ENCODE results near the gene UGT1A1.
A peak's percentile ranks its signal among the peaks of the same experiment; 100 is the strongest.

The UGT1A1 gene

GRCh38 chr2:233760043-233760442, at the start of gene UGT1A1:
UGT1A1 (plus strand) TSS chr2:233760270; CDS start chr2:233760288, 18 bp downstream.
- TF ChIP-seq, protein P1, sequence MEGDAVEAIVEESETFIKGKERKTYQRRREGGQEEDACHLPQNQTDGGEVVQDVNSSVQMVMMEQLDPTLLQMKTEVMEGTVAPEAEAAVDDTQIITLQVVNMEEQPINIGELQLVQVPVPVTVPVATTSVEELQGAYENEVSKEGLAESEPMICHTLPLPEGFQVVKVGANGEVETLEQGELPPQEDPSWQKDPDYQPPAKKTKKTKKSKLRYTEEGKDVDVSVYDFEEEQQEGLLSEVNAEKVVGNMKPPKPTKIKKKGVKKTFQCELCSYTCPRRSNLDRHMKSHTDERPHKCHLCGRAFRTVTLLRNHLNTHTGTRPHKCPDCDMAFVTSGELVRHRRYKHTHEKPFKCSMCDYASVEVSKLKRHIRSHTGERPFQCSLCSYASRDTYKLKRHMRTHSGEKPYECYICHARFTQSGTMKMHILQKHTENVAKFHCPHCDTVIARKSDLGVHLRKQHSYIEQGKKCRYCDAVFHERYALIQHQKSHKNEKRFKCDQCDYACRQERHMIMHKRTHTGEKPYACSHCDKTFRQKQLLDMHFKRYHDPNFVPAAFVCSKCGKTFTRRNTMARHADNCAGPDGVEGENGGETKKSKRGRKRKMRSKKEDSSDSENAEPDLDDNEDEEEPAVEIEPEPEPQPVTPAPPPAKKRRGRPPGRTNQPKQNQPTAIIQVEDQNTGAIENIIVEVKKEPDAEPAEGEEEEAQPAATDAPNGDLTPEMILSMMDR (IDR thresholded peaks at IDR 0.05; ENCODE audit: low read depth, low read length, missing control alignments) = no peak
- DNase-seq (ENCODE audit: low read depth) = no peak
- in situ Hi-C loops (cut with HindIII; ENCODE audit: low sequenced_read_pairs) = no loop called here
- H3K4me3 ChIP-seq (ENCODE audit: low read depth, low read length) = no peak within 1 kb of the TSS

DNA sequence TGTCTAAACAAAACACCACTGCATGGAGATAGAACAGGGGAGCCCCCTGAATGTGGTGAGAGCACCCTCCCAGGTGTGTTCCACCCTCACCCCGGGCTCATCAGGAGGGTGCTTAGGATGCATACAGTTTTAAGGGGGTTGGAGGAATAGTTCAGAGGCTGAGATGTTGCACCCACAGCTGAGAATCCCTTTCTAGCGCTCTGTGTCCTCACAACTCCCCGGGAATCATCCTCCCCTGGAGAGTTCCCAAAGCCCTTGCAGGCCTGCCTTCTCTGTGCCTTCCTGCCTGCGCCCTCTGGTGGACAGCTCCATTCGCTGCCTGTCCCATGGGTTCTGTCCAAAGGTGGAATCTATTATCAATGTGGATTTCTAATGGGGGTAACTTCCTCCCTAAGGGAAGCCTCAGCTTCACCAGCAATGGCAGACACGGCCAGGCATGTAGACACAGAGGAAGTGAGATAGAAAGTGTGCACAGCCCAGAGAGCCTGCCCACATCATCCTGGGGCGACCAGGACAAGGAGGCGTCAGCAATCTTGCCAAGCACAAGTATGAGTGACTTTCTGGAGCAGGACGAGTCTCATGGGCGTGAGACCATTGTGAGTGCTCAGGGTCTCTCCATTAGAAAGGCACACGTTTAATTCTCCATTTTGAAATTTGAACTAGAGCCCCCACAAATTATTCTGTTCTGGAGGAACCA, 48.6 kb upstream of the UGT1A1 start:
- TF ChIP-seq, protein P1 (IDR thresholded peaks at IDR 0.05; ENCODE audit: low read depth, low read length, missing control alignments) = peak; percentile 97
- peak; percentile 41 for DNase-seq (ENCODE audit: low read depth)
- no peak overlapping the region for H3K4me3 ChIP-seq (ENCODE audit: low read depth, low read length)
- in situ Hi-C loops (cut with HindIII; ENCODE audit: low sequenced_read_pairs) = no loop called here

- TF ChIP-seq, protein P1 (IDR thresholded peaks at IDR 0.05; ENCODE audit: low read depth, low read length, missing control alignments) = no peak
- H3K4me3 ChIP-seq (ENCODE audit: low read depth, low read length) = no peak within 1 kb of the TSS
- in situ Hi-C loops (cut with HindIII; ENCODE audit: low sequenced_read_pairs) = no loop called here
- DNase-seq (ENCODE audit: low read depth) = no peak
These were observed 47.3 kb upstream of the UGT1A1 start, which contains the start of gene UGT1A5 for GRCh38 chr2:233712611-233713261. UGT1A5 (plus strand) TSS chr2:233712907; CDS start chr2:233712992, 85 bp downstream.

DNA sequence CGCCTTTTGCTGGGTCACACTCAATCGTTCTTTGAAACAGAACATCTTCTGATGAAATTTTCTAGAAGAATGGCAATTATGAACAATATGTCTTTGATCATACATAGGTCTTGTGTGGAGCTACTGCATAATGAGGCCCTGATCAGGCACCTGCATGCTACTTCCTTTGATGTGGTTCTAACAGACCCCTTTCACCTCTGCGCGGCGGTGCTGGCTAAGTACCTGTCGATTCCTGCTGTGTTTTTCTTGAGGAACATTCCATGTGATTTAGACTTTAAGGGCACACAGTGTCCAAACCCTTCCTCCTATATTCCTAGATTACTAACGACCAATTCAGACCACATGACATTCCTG, 46.8 kb upstream of the UGT1A1 start:
- in situ Hi-C loops (cut with HindIII; ENCODE audit: low sequenced_read_pairs) = no loop called here
- no peak for DNase-seq (ENCODE audit: low read depth)
- H3K4me3 ChIP-seq (ENCODE audit: low read depth, low read length) = no peak overlapping the region
- TF ChIP-seq, protein P1 (IDR thresholded peaks at IDR 0.05; ENCODE audit: low read depth, low read length, missing control alignments) = no peak

DNA sequence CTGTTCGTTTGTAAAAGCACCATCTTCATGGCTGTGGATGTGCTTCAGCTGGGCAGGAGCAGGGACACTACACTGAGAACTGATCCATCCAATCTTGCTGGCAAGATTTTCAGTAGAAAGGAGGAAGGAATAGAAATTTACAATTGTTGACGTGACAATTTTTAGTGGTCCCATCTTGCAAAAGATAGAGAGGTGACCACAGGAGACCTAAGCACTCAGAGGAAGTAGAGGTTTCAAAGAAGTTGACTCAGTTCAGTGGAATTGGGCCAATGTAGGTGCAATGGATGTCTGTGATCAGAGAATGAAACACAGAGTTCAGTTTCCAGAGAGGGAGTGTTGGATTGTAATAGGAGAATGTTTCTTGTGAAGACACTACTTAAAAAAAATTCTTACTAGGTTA, 45.9 kb upstream of the UGT1A1 start:
- in situ Hi-C loops (cut with HindIII; ENCODE audit: low sequenced_read_pairs) = no loop called here
- no peak for DNase-seq (ENCODE audit: low read depth)
- H3K4me3 ChIP-seq (ENCODE audit: low read depth, low read length) = no peak overlapping the region
- TF ChIP-seq, protein P1 (IDR thresholded peaks at IDR 0.05; ENCODE audit: low read depth, low read length, missing control alignments) = no peak

DNA sequence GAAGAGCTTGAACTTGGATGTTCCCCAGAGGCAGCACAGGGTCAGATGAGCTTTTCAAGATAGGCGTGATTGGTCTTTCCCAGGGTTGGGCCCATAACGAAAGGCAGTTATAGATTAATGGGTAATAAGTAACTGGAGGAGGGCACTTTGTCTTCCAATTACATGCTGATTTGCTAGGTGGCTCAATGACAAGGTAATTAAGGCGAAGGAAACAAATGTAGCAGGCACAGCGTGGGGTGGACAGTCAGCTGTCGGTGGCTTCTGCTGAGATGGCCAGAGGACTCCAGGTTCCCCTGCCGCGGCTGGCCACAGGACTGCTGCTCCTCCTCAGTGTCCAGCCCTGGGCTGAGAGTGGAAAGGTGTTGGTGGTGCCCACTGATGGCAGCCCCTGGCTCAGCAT, 41.5 kb upstream of the UGT1A1 start, which contains the start of gene UGT1A4:
Gene UGT1A4 (plus strand): TSS at position 185 of the 400 bp plus-strand sequence. CDS start 85 bp downstream, at position 270.
- TF ChIP-seq, protein P1 (IDR thresholded peaks at IDR 0.05; ENCODE audit: low read depth, low read length, missing control alignments) = no peak
- in situ Hi-C loops (cut with HindIII; ENCODE audit: low sequenced_read_pairs) = no loop called here
- no peak within 1 kb of the TSS for H3K4me3 ChIP-seq (ENCODE audit: low read depth, low read length)
- DNase-seq (ENCODE audit: low read depth) = no peak

Measured in astrocyte of the cerebellum (primary cell).